ENCODE measurements around the gene WFIKKN2.

The WFIKKN2 gene

GRCh38 chr17:50836826-50837225 lies 1.4 kb downstream of the WFIKKN2 start:
- no peak for DNase-seq

DNA sequence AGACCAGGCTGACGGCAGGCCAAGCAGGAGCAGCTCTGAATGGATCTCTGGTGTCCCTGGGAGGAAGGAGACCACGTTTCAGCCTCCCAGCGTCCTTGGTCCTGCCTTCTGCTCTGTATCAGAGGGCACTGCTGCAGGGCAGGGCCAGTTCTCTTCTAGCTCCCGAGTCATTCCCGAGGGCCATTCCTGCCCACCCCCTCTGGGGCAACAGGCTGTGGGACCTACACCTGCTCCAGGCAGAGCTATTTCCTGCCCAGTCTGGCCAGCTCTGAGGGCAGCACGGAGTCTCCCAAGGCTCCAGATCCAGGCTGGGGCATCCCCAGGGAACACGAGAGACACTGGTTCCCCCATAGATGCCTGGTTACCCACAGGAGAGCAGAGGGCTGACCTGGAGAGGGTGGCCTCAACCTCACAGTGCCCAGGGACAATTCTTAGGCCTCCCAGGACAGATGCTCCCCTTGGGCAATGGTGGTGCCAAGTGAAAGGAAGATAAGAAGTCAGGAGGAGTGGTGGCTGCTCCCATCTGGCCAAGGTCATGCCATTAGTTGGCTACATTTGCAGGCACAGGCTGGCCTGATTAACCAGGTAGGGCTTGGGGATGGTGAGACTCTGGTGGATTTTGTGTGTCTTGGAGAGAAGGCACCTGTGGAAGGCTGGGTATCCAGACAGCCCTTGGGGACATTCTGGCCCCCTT lies 2.0 kb downstream of the WFIKKN2 start:
- no peak for DNase-seq

- DNase-seq: no peak
These were observed 2.9 kb downstream of the WFIKKN2 start for GRCh38 chr17:50837980-50838954.

DNA sequence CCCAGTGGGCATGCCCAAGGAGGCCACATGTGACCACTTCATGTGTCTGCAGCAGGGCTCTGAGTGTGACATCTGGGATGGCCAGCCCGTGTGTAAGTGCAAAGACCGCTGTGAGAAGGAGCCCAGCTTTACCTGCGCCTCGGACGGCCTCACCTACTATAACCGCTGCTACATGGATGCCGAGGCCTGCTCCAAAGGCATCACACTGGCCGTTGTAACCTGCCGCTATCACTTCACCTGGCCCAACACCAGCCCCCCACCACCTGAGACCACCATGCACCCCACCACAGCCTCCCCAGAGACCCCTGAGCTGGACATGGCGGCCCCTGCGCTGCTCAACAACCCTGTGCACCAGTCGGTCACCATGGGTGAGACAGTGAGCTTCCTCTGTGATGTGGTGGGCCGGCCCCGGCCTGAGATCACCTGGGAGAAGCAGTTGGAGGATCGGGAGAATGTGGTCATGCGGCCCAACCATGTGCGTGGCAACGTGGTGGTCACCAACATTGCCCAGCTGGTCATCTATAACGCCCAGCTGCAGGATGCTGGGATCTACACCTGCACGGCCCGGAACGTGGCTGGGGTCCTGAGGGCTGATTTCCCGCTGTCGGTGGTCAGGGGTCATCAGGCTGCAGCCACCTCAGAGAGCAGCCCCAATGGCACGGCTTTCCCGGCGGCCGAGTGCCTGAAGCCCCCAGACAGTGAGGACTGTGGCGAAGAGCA lies 4.4 kb downstream of the WFIKKN2 start:
- no peak for DNase-seq

GRCh38 chr17:50840311-50840851 lies 5.0 kb downstream of the WFIKKN2 start:
- DNase-seq: no peak

DNA sequence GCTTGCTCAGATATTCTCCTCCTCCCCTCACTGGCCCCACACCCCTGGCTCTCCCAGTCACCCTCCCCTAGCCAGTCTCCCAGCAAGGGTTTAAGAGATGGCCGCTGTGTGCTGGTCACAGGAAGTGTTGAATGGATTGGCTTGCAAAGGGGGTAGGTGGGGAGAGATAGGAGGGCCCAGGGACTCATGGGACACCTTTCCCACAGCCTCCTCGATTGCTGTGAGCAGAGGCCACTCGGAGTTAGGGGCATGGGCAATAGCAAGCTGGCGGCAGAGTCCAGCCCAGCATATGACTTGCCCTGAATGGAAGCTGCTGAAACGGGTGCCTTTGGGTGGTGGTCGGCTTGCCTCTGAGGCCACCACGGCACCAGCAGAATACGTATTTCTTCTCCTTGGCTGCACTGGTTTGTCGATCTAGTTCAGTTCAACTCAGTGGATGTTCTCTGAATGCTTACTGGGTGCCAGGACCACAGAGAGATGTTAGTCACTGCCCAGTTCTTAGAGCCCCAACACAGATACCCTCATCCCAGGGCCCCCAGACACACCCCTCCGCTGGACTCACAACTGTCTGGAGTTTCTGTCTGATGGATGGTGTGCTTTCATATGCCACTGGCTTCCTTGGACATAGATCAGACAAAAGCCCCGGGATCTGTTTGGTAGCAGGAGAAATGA lies 6.0 kb downstream of the WFIKKN2 start:
- DNase-seq: no peak

GRCh38 chr17:50841949-50842354 lies 6.6 kb downstream of the WFIKKN2 start:
- DNase-seq: no peak

DNA sequence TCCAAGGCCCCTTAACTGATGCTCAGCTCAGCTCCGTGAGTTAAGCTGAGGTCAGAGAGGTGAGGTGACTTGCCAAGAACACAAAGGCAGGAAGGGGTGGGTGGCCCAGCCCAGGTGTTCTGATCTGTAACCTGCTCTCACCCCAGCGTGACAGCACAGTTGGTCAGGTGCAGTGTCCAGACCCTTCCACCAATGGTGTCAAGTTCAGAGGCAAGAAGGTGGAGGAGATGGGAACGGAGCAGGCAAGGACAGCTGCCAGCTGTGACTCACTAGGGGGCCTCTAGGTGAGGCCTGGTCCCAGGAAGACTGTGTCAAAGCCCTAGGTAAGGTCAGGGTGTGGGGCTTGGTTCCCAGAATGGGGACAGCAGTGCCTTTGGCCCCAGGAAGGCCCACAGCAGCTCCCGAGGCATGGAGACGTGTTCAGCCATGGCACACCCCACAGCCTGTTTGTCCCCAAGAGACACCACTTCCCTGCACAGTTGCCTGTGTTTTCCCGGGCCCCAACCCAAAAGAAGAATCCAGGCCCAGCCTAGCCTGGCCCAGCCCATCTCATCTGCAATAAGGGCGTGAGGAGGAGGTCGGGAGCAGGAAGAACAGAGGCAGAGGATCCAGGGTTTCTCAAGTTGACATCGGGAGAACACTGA lies 7.2 kb downstream of the WFIKKN2 start:
- no peak for DNase-seq

GRCh38 chr17:50843150-50843905 lies 7.9 kb downstream of the WFIKKN2 start:
- no peak for DNase-seq

GRCh38 chr17:50844117-50844700 lies 8.8 kb downstream of the WFIKKN2 start:
- DNase-seq: no peak

- DNase-seq: no peak
These were observed 10.1 kb downstream of the WFIKKN2 start for GRCh38 chr17:50845240-50846147.

- no peak for DNase-seq
These were observed 12.2 kb downstream of the WFIKKN2 start for GRCh38 chr17:50847566-50847965.

GRCh38 chr17:50848039-50848438 lies 12.7 kb downstream of the WFIKKN2 start:
- DNase-seq: no peak

DNA sequence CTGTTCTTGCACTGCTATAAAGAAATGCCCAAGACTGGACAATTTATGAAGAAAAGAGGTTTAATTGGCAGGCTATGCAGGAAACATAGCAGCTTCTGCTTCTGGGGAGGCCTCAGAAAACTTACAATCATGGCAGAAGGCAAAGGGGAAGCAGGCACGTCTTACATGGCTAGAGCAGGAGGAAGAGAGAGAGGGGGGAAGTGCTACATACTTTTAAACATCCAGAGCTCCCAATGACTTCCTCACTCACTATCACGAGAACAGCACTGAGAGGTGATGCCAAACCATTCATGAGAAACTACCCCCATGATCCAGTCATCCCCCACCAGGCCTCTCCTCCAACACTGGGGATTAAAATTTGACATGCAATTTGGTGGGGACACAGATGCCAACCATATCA lies 13.3 kb downstream of the WFIKKN2 start:
- no peak for DNase-seq

DNA sequence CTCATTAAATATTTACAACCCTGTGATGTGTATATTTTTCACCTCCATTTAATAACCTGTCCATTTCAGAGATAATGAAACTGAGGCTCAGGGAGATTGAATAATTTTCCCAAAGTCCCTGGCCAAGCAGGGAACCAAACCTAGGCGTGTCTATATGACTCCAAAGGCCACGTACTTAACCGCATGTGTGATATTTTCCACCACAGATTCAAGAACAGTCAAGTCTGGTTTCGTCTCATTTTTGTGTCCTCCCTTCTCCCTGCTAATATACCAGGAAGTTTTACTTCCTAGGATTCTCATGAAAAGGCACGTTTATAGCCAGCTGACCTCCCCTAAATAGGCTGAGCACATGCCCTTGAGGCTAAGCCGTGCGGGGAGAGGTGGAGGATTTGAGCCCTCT lies 15.3 kb downstream of the WFIKKN2 start:
- DNase-seq: no peak

DNA sequence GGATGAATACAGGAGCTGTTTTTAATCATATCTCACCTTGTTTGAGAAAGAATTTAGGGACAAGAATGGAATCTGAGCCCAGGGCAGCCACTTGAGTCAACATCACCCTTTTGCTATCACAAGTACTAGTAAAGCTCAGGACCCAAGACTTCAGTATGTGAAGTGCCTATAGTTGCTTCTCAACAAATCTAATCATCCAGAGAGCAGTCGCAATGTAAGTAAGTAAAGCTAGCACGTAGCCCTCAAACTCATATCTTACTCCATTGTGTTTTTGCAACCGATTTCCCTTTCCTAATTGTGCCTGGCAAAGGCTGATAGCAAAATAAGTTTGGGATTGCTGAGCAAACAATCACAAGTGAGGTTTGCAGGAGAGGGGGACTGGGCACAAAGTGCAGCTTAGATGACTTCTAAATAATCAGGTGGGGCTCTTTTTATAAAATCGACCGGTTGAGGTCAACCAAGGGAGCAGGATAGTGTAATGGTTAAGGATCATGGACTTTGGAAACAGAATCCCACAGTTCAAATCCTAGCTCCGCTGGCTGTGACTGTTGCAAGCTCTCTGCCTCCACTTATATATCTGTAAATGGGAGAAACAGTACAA lies 17.7 kb downstream of the WFIKKN2 start:
- DNase-seq: no peak

- DNase-seq: no peak
These were observed 18.4 kb downstream of the WFIKKN2 start for GRCh38 chr17:50853781-50854180.

DNA sequence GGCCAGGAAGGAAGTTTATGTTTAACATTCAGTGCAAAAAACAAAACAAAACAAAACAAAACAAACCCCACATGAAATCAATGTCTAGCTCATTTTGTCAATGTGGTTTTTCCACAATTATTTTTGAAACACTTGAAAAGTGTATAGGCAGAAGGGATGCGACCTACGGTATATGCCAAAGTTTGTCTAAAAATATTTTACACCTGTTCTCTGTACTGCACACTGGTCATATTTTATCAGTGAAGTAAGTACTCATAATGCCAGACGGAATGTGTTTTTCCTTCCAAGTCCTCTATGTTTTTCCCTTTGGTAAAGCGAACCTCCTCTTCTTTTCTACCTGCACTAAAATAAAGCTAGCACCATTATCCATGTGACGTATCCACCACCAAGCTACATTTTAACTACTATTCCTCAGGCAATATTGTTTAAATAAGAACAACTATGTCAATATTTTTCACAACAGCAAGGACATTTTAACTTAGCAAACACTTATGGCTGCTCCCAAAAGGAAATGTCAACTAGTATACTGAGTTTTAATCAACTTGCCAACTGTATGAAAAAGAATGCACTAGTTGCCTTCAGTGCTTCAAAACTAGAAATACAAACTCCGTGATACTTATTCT lies 20.4 kb downstream of the WFIKKN2 start:
- DNase-seq: no peak

DNA sequence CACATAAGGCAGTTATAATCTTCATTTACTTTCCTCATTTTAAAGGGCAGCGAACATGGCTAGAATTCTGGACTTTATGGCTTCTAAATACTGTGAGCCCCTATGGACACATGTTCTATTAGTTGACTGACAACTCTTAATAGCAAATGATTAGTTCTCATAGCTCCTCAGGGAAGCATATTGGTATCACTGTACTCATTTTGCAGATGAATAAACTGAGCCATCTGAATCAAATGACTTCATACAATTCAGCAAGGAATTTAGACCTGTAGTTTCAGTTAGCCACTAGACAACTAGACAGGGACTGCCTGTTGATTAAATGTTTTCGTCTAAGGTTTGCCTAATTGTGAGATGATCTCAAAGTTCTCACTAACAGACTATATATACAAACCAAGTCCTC lies 21.0 kb downstream of the WFIKKN2 start:
- no peak for DNase-seq
